ENCODE results near the gene LARP1.

The LARP1 gene

GRCh38 chr5:154858297-154858971, 103.3 kb downstream of the LARP1 start, which contains the start of gene CNOT8:
Gene CNOT8 (plus strand): TSS chr5:154858627. CDS start chr5:154863279, 4,652 bp downstream.
- peak; percentile 78 for DNase-seq (ENCODE audit: low spot score)

- no peak for DNase-seq (ENCODE audit: low spot score)
These were observed 104.0 kb downstream of the LARP1 start for GRCh38 chr5:154858972-154859871.

GRCh38 chr5:154860123-154860522, 104.9 kb downstream of the LARP1 start:
- no peak for DNase-seq (ENCODE audit: low spot score)

- no peak for DNase-seq (ENCODE audit: low spot score)
These were observed 105.6 kb downstream of the LARP1 start for GRCh38 chr5:154860765-154861164.

DNA sequence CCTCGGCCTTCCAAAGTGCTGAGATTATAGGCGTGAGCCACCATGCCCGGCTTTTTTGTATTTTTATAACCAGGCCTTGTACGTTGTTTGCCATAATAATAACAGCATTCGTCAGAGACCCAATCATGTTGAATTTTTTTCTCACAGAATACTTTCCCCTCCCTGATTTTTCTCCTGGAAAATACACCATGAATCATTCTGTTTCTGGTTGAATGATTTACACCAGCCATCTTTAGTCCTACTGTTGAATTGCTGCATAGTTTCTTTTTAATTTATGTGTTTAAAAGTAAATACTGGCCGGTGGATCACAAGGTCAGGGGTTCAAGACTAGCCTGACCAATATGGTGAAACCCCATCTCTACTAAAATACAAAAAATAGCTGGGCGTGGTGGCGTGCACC, 106.8 kb downstream of the LARP1 start:
- DNase-seq (ENCODE audit: low spot score): no peak

- no peak for DNase-seq (ENCODE audit: low spot score)
These were observed 107.6 kb downstream of the LARP1 start for GRCh38 chr5:154862766-154863165.

- DNase-seq (ENCODE audit: low spot score): no peak
These were observed 108.3 kb downstream of the LARP1 start for GRCh38 chr5:154863291-154864080.

- no peak for DNase-seq (ENCODE audit: low spot score)
These were observed 110.4 kb downstream of the LARP1 start for GRCh38 chr5:154865466-154866184.

- DNase-seq (ENCODE audit: low spot score): no peak
These were observed 111.7 kb downstream of the LARP1 start for GRCh38 chr5:154866841-154867240.

Measured in HuH-7.5 (cell line).